ENCODE measurements around the gene TPP1.

TPP1 gene

GRCh38 chr11:6599449-6599848 lies 19.8 kb downstream of the TPP1 start:
- Histone ChIP-seq H3K4me3 (IDR thresholded peaks at IDR 0.05; ENCODE audit: insufficient read depth, low read depth, low read length) (no peak overlapping the region), H2AFZ (ENCODE audit: low read depth) (no peak overlapping the region), H3K9ac (no peak overlapping the region), H3K27me3 (ENCODE audit: insufficient read depth, low read depth) (no peaks in the 10 kb centered on the region), H3K4me1 (ENCODE audit: low read depth, poor library complexity, severe bottlenecking) (peaks cover 7% of the 10 kb centered on the region), H3K79me2 (ENCODE audit: insufficient read depth, low read depth) (peaks cover 46% of the 10 kb centered on the region), H3K36me3 (ENCODE audit: insufficient read depth) (no peaks in the 10 kb centered on the region; the same call in 1 of the 2 replicates), H3K27ac (no peak overlapping the region), H3K4me2 (no peak overlapping the region), H4K20me1 (ENCODE audit: insufficient read depth) (no peaks in the 10 kb centered on the region)
- TF ChIP-seq CTCF (conservative IDR thresholded peaks at IDR 0.05; ENCODE audit: low read depth, low read length) = no peak

GRCh38 chr11:6598555-6598954 lies 20.7 kb downstream of the TPP1 start:
- H4K20me1 ChIP-seq (ENCODE audit: insufficient read depth) = no peaks in the 10 kb centered on the region
- no peak overlapping the region for H3K27ac ChIP-seq
- H3K4me3 ChIP-seq (IDR thresholded peaks at IDR 0.05; ENCODE audit: insufficient read depth, low read depth, low read length) = no peak overlapping the region
- H2AFZ ChIP-seq (ENCODE audit: low read depth) = no peak overlapping the region
- no peak overlapping the region for H3K4me2 ChIP-seq
- no peak for TF ChIP-seq CTCF (conservative IDR thresholded peaks at IDR 0.05; ENCODE audit: low read depth, low read length)
- H3K9ac ChIP-seq = no peak overlapping the region
- H3K36me3 ChIP-seq (ENCODE audit: insufficient read depth) = no peaks in the 10 kb centered on the region; the same call in 1 of the 2 replicates
- no peaks in the 10 kb centered on the region for H3K27me3 ChIP-seq (ENCODE audit: insufficient read depth, low read depth)
- peaks cover 40% of the 10 kb centered on the region for H3K79me2 ChIP-seq (ENCODE audit: insufficient read depth, low read depth)
- peaks cover 6% of the 10 kb centered on the region for H3K4me1 ChIP-seq (ENCODE audit: low read depth, poor library complexity, severe bottlenecking)

GRCh38 chr11:6596239-6596877 lies 22.9 kb downstream of the TPP1 start:
- H3K4me2 ChIP-seq = no peak overlapping the region
- TF ChIP-seq CTCF (conservative IDR thresholded peaks at IDR 0.05; ENCODE audit: low read depth, low read length) = no peak

GRCh38 chr11:6594142-6594768 lies 25.0 kb downstream of the TPP1 start:
- Histone ChIP-seq H3K27ac (no peak overlapping the region), H2AFZ (ENCODE audit: low read depth) (no peak overlapping the region), H3K4me1 (ENCODE audit: low read depth, poor library complexity, severe bottlenecking) (no peaks in the 10 kb centered on the region), H3K9ac (no peak overlapping the region), H3K4me2 (no peak overlapping the region), H3K27me3 (ENCODE audit: insufficient read depth, low read depth) (no peaks in the 10 kb centered on the region), H3K36me3 (ENCODE audit: insufficient read depth) (no peaks in the 10 kb centered on the region), H3K4me3 (IDR thresholded peaks at IDR 0.05; ENCODE audit: insufficient read depth, low read depth, low read length) (no peak overlapping the region), H4K20me1 (ENCODE audit: insufficient read depth) (no peaks in the 10 kb centered on the region), H3K79me2 (ENCODE audit: insufficient read depth, low read depth) (0 out of 2 replicates have a peak, but pooled peaks cover 3% of the 10 kb centered on the region)
- TF ChIP-seq CTCF (conservative IDR thresholded peaks at IDR 0.05; ENCODE audit: low read depth, low read length) = no peak

More at GRCh38 chr11:6596239-6596877, 22.9 kb downstream of the TPP1 start:
- H3K36me3 ChIP-seq (ENCODE audit: insufficient read depth) = no peaks in the 10 kb centered on the region; the same call in 1 of the 2 replicates
- H2AFZ ChIP-seq (ENCODE audit: low read depth) = no peak overlapping the region
- no peak overlapping the region for H3K9ac ChIP-seq
- H4K20me1 ChIP-seq (ENCODE audit: insufficient read depth) = no peaks in the 10 kb centered on the region
- no peak overlapping the region for H3K4me3 ChIP-seq (IDR thresholded peaks at IDR 0.05; ENCODE audit: insufficient read depth, low read depth, low read length)
- H3K27me3 ChIP-seq (ENCODE audit: insufficient read depth, low read depth) = no peaks in the 10 kb centered on the region
- no peaks in the 10 kb centered on the region for H3K4me1 ChIP-seq (ENCODE audit: low read depth, poor library complexity, severe bottlenecking)
- peaks cover 19% of the 10 kb centered on the region for H3K79me2 ChIP-seq (ENCODE audit: insufficient read depth, low read depth)
- no peak overlapping the region for H3K27ac ChIP-seq
